ENCODE results near the gene ATF7IP2.
"Not testable (repeated sequence)": the region's sequence is repeated elsewhere in the genome, so short reads cannot be mapped to it uniquely, and the experiment has no call there.

DNA sequence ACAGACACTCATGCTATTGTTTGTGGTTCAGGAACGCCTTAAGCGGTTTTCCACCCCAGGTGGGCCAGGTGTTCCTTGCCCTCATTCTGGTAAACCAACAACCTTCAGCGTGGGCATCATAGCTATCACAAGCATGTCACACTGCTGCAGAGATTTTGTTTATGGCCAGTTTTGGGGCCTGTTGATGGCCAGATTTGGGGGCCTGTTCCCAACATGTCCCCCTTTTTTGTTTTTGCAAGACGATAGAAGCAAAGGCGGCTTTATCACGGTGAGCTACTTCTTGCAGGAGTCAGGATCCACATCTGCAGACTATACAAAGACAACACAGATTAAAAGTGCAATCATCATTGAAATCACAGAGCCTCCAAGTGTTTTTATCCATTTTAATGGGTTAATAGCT is 32.3 kb downstream of the ATF7IP2 start:
- TF ChIP-seq, protein P1, sequence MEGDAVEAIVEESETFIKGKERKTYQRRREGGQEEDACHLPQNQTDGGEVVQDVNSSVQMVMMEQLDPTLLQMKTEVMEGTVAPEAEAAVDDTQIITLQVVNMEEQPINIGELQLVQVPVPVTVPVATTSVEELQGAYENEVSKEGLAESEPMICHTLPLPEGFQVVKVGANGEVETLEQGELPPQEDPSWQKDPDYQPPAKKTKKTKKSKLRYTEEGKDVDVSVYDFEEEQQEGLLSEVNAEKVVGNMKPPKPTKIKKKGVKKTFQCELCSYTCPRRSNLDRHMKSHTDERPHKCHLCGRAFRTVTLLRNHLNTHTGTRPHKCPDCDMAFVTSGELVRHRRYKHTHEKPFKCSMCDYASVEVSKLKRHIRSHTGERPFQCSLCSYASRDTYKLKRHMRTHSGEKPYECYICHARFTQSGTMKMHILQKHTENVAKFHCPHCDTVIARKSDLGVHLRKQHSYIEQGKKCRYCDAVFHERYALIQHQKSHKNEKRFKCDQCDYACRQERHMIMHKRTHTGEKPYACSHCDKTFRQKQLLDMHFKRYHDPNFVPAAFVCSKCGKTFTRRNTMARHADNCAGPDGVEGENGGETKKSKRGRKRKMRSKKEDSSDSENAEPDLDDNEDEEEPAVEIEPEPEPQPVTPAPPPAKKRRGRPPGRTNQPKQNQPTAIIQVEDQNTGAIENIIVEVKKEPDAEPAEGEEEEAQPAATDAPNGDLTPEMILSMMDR (conservative IDR thresholded peaks at IDR 0.05; ENCODE audit: low read length) = not testable (repeated sequence)
- TF ChIP-seq EZH2phosphoT487 (IDR thresholded peaks at IDR 0.05; ENCODE audit: borderline replicate concordance, low read depth, low read length) = not testable (repeated sequence)
